ENCODE data around the gene PTRH1.

Gene PTRH1

GRCh38 chr9:127739614-127740330 lies 24.3 kb upstream of the PTRH1 start:
- no peak for DNase-seq

DNA sequence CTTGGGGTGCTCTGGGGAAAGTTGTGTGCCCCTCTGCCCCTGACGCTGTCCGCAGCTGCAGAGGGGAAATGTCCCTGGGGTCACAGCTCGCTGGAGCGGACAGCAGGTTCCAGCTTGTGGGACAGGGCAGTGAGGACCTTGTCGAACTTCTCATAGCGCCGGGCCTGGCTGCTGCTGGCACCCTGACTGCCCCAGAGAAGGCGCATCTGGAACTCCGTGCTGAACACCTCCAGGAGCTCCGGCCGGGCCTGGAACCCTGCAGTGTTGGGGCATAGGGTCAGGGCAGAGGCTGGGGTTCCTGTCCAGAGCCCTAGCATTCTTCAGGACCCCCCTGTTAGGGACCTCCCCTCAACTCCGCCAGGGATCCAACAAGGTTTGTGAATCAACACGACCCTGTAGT lies 23.2 kb upstream of the PTRH1 start:
- DNase-seq = no peak

GRCh38 chr9:127735530-127736185 lies 20.2 kb upstream of the PTRH1 start:
- DNase-seq = no peak

DNA sequence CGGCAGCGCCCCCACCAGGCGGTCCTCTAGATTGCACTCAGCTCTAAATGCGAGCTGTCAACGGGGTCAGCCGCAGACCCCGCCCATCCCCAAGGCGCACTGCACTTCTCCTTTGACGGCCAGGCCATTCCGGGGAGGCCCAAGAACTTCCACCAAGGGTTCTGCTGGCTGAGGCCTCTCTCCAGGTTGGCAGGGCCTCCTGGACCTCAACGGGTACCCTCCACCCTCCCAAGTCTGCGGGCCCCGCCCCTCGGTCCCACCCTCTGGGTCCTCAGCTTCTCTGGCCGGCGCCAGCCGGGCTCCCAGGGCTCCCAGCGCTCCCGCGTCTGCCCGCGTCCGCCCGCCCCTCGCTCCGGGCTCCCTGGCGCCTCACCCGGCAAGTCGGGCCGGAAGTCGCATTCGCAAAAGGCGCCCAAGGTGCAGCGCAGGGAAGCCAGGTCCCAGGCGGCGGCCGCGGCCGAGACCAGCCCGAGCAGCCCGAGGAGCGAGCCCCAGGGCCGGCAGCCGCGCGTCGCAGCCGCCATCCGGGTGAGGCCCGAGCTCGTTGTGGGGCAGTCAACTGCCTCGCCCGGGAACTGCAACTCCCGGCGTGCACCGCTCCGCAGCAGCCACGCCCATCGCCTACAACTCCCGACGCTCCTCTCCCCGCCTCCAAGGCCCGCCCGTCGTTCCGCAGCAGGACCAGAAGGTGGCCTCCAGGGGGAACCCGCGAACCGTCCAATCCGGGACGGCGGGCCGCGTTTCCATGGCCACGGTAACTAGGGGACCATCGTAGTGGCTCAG lies 19.5 kb upstream of the PTRH1 start, which contains the start of gene TOR2A:
Gene TOR2A, minus strand, starts transcription at position 548 of the 783 bp plus-strand sequence. Its CDS starts 24 bp downstream, at position 524.
- peak; percentile 98 for DNase-seq

DNA sequence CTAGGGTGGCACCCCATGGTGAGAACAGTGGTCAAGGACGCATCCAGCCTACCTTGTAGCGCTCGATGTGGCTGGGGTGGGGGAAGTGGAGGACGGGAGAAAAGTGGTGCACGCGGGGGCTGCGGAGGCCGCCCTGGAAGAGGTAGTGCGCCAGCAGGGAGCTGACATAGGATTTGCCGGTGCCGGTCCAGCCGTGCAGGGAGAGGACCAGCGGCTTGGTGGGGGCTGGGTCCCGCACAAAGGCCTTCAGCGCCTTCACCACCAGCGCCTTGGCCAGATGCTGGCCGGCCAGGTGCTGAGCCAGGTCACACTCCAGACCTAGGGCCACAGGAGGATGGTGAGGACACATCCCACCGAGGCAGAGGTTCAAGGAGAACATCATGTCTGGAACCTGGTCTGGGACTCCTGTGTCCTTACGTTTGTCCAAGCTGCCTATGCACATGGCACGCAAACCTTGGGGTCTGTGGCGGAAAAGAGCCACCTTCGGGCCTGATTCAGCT lies 18.8 kb upstream of the PTRH1 start:
- no peak for DNase-seq

GRCh38 chr9:127733614-127734013 lies 18.2 kb upstream of the PTRH1 start:
- DNase-seq = no peak

GRCh38 chr9:127732444-127732843 lies 17.0 kb upstream of the PTRH1 start:
- DNase-seq = no peak

GRCh38 chr9:127731938-127732337 lies 16.5 kb upstream of the PTRH1 start:
- DNase-seq = no peak

DNA sequence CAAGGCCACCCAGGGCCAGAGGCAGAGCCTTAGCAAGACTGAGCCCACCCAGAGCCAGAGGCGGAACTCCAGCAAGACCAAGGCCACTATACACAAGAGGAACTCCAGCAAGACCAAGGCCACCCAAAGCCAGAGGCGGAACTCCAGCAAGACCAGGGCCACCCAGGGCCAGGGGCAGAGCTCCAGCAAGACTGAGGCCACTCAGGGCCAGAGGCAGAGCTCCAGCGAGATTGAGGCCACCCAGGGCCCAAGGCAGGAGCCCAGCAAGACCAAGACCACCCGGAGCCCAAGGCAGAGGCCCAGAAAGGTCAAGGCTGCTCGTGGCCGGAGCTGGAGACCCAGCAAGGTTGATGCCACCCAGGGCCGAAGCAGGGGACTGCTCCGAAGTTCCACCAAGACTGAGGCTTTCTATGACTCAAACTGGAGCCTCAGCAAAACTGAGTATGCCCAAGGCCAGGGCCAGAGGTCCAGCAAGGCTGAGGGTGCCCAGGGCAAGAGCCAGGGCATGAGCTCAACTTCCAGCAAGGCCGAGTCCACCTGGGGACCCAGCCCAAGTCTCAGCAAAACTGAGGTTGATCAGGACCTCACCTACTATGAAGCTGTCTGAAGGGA lies 15.4 kb upstream of the PTRH1 start:
- no peak for DNase-seq

- no peak for DNase-seq
These were observed 14.8 kb upstream of the PTRH1 start for GRCh38 chr9:127730262-127730661.

DNA sequence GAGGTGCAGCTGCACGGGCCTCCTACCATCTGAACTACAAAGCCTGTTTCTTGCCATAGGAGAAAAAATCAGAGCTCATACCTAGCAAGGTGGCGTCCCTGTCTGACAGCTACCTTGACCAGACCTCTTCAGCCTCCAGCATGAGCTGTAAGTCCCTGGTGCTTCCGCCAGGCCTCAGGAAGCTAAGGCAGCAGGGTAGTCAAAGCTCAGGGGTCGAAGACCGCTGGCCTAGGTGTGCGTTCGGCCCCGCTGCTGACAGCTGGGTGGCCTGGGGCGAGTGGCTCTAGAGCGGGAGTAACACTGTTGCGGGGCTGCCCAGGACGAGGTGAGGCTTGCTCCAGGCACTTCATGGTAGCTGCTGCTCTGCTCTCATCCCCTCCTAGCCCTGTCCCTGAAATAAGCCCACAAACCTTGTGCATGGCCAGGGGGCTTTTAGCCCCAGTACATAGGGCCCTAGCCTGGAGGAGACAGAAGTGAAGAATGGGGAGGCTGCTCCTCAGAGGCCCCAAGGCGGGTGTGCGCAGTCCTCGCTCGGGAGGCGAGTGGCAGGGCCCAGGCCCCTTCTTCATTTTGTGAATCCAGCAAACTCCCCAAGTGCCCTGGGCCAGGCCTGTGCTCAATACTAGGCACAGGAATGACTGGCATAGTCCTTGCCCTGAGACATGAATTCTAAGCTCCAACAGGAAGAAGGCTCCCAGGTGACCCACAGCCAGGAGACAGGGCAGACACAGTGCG lies 14.2 kb upstream of the PTRH1 start:
- DNase-seq = no peak

- no peak for DNase-seq
These were observed 13.3 kb upstream of the PTRH1 start for GRCh38 chr9:127728808-127729207.

DNA sequence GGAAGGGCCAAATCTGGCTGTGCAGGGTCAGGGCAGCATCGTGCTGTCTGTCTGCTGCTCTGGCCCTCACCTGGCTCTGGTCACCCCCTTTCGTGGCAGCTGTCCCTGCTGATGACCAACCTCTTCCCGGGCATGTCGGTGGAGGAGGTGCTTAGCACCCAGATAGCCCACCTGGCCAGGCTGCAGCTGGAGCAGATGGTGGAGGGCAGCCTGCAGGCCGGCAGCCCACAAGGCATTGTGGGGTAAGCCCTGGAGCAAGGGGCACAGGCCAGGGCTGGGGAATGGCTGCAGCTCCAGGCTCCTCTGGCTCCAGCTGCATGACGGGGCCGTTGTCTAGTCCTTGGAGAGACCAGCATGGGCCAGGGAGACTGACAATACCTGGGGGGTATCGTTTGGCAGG lies 11.4 kb upstream of the PTRH1 start:
- no peak for DNase-seq

DNA sequence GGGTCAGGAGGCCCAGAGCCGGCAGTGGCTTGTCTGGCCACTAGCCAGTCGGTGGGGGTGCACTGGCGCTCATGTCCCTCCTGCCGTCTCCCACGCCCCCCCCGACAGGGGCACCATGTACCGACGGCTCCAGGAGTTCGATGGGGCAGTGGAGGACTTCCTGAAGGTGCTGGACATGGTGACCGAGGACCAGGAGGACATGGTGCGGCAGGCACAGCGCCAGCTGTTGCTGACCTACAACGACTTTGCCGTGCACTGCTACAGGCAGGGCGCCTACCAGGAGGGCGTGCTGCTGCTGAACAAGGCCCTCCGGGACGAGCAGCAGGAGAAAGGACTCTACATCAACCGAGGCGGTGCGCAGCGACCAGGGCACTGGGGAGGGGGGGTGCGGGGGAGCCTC lies 8.5 kb upstream of the PTRH1 start:
- peak; percentile 25 for DNase-seq

- DNase-seq = no peak
These were observed 8.0 kb upstream of the PTRH1 start for GRCh38 chr9:127723444-127723843.

GRCh38 chr9:127723013-127723412 lies 7.5 kb upstream of the PTRH1 start:
- DNase-seq = no peak

DNA sequence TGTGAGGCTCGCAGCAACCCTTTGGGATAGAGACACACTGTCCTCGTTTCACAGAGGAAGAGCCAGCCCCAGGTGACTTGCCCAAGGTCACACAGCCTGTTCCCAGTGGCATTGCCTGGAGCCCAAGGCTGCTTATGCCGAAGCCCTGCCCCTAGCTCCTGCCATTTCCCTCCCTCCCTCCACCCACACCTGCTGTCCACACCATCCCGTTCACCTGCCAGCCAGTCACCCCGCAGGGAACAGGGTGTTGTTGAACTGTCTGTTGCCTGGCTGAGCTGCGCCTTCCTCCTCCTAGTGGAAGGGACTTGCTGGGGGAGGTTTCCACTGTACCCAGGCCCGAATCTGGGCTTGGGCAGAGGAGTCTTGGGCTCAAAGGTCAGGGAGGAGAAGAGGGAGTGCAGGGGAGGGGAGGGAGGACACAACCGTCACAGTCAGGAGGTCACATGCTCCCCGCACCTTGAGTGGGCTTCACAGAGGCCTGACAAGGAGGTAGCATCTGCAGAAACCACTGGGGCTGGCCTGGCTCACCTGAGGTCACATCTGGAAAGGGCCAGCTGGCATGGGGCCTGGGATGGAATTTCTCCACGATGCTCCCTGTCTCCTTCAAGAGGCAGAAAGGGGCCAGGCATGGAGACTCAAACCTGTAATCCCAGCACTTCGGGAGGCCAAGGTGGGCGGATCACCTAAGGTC lies 6.7 kb upstream of the PTRH1 start:
- peak; percentile 26 for DNase-seq

DNA sequence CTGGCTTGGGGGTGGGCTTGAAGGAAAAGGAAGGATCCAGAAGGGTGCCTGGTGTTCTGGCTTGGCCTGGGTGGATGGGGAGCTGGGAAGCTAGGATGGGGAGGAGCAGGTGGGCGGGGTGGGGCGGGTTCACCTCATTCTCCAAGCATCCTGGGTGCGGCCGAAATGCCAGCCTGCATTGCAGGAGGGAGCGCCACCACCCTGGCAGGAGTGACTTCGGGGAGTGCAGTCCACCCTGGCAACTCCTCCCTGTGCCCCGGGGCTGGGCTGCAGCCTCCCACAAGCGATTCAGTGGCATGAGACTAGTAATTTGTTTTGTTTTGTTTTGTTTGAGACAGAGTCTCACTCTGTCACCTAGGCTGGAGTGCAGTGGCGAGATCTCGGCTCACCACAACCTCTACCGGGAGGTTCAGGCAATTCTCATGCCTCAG lies 5.9 kb upstream of the PTRH1 start:
- DNase-seq = peak; percentile 43

GRCh38 chr9:127720865-127721227 lies 5.4 kb upstream of the PTRH1 start:
- no peak for DNase-seq

- no peak for DNase-seq
These were observed 4.8 kb upstream of the PTRH1 start for GRCh38 chr9:127720031-127720864.

DNA sequence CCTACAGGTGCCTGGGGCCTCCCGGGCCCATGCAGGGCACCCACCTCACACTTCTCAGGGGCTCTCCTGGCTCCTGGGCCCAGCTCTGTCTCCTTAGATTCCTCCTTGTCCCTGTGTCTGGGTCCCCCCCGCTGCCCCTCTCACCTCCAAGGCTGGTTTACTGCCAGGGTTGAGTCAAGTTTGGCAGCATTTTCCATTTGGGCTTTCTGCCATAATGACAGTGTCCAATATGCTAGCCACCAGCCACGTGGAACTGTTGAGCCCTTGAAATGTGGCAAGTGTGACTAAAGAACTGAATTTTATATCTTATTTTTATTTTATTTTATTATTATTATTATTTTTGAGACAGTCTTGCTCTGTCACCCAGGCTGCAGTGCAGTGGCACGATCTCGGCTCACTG lies 2.3 kb upstream of the PTRH1 start:
- no peak for DNase-seq
